ENCODE results near the gene PSMD8.

DNA sequence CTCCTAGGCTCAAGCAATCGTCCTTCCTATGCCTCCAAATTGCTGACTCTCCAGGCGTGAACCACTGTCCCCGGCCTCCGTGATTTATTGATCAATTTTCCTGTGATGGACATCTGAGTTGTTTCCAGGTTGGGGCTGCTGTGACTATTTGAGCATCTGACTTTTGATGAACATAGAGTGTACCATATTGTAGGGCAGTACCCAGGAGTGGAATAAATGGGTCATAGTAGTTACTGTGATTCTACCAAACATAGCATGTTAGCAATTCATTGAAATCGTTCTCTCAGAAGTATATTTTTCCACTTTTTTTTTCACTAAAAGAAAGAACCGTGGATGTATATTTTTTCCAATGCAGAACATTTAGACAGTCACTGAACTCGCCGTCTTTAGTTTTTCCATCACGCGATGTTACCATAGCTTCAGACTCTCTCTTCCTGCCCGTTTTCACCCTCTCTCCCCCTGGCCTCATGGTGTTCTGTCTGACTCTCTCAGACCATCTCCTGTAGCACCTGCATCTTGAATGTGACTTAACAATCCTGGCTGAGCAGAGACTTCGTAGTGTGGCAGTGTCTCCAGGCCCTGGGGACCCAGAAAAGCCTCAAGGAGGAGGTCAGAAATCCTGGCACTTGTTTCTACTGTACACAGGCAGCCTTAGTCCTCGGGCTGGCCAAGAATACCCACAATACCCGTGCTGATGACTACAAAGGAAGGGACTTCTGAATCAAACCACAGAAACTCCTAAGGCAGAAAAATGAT lies 54.9 kb downstream of the PSMD8 start:
- no peak for TF ChIP-seq CTCF (IDR thresholded peaks at IDR 0.05 in 8 of 11, conservative IDR thresholded peaks at IDR 0.05 in 3 of 11)
- no peak for TF ChIP-seq POLR2AphosphoS5 (IDR thresholded peaks at IDR 0.05)
- no peak for TF ChIP-seq POLR2A (IDR thresholded peaks at IDR 0.05)

Data from spleen (tissue), 7 donors.